Measurements from ENCODE around the gene PLPP2.

PLPP2 gene

GRCh38 chr19:291006-291521 is at the start of gene PLPP2:
Gene PLPP2, minus strand, starts transcription at chr19:291403. Its CDS starts 67 bp downstream, at chr19:291336.
- DNase-seq, result no peak

DNA sequence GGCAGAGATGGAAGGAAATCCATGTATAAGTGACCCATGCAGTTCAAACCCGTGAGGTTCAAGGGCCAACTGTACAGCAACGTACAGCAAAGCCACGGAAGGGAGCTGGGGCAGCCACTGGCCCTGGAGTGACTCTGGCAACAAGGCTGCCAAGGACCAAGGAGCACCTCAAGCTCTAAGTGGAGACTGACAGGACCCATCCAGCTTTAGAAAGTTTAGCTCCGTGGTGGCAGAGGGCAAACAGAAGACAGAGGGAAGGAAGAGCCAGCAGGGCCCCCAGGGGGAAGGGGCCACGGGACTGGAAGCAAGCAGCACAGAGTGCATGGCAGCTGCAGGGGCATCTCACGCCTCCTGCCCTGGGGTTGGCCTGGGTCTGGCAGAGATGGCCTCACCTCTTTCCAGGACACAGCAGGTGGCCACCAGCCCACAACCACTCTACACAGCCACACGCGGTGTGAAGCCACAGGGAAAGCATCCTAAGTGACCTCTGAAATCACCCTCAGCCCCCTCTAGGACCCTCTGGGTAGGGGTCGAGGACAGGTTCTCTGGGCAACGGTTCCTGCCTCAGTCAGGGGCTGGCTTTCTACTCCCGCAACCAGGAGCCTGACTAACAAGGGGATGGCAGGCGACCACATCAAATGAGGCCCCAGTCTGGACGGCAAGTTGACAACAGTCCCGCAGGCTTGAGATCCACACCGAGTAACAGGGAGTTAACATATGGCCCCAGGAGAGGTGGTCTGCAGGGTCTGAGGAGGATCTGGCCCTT is 49.6 kb upstream of the PLPP2 start:
- DNase-seq, result no peak

- DNase-seq, result no peak
Measured at GRCh38 chr19:339262-339887, 48.2 kb upstream of the PLPP2 start.

- no peak for DNase-seq
Measured at GRCh38 chr19:338421-338820, 47.2 kb upstream of the PLPP2 start.

DNA sequence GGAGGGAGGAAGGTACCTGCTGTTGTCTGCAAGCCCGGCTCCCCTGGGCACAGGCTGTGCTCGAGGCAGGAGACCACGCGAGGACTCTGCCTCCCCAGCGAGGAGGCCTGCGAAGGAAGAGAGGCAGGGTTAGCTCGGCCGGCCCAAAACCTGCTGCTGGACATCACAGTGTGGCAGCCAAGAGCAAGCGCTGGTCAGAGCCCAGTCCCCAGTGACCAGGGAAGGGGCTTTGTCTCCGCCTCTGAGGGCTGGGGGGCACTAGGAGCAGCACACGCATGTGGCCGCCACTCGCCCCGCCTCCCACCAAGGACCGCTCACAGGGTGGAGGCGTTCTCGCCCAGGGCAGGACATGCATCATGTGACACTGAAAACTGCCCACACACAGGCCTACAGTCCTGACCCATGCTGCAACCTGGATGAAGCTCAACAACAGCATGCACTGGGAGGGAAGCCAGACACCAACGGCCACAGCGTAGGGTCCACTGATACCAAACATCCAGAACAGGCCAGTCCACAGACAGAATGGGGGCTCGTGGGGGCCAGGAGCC is 44.9 kb upstream of the PLPP2 start:
- no peak for DNase-seq

- no peak for DNase-seq
Measured at GRCh38 chr19:335486-336066, 44.4 kb upstream of the PLPP2 start.

DNA sequence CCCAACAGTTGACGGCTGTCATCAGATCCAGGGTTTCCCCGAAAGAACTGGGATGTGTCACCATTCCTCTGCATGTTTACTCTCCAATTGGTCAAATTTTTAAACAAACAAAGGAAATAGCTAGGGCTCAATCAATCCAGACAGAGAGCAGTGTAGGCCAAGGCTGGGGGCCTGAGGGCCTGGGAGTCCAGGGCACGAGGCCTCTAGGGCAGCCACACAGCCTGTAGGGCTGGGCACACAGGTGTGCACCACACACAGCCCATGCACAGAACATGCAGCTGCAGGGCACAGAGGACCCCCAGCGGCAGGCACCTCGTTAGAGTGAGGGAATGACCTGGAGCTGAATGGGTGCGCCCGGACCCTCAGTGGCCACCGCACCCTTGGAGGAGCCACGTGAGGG is 43.9 kb upstream of the PLPP2 start:
- DNase-seq, result no peak

GRCh38 chr19:334296-335071 is 43.3 kb upstream of the PLPP2 start:
- DNase-seq, result no peak

- DNase-seq, result no peak
Measured at GRCh38 chr19:330503-330902, 39.3 kb upstream of the PLPP2 start.

DNA sequence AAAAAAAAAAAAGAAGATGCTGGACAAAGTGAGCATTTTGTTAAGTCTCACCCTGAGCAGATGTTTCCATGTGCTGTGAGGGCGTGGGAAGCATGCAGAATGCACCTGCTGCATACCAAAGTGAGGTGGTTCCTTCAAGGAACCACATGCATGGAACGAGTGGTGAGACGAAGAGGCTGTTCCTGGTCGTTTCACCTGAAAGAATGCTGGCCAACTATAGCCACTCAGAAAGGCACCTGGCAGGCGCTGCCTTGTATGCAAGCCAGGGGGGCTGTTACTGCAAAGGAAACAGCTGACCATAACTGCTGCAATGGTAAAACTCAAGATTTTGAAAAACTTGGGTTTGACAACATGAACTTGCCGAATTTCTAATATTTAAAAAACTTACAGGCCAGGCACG is 38.7 kb upstream of the PLPP2 start:
- no peak for DNase-seq

GRCh38 chr19:328025-328505 is 36.9 kb upstream of the PLPP2 start:
- DNase-seq, result no peak

DNA sequence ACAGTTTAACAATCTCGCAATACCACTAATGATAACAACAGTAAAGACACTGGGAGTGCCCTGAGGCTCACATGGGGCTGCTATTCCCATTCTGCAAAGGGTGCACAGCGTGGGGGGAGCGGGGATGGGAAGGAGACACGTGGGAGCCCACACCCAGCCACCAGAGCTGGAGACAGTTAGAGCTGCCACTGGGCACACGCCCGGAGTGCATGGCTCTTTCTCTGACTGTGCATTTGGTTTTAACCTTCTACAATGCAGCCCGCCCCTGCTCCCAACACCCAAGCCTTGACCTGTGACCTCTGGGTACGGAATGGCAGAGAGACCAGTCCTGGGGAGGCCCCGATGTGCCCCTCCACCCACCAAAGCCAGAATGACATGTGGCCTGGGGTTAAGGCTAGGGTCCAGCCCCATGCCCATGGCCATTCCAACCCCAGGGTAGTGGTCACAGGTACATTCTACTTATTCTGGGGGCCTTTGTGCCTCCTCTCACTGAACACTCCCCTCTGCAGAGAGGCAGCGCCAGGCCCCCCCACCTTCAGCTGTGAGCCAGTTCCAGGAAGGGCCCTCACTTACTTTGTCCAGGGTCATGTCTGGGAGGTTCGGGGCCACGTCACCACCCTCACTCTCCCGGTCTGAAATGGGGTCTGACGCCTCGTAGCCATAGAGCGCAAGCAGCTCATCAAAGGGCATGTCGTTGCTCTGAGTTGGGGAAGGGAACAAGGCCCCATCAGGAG is 36.3 kb upstream of the PLPP2 start:
- DNase-seq, result no peak

- no peak for DNase-seq
Measured at GRCh38 chr19:326871-327270, 35.7 kb upstream of the PLPP2 start.

DNA sequence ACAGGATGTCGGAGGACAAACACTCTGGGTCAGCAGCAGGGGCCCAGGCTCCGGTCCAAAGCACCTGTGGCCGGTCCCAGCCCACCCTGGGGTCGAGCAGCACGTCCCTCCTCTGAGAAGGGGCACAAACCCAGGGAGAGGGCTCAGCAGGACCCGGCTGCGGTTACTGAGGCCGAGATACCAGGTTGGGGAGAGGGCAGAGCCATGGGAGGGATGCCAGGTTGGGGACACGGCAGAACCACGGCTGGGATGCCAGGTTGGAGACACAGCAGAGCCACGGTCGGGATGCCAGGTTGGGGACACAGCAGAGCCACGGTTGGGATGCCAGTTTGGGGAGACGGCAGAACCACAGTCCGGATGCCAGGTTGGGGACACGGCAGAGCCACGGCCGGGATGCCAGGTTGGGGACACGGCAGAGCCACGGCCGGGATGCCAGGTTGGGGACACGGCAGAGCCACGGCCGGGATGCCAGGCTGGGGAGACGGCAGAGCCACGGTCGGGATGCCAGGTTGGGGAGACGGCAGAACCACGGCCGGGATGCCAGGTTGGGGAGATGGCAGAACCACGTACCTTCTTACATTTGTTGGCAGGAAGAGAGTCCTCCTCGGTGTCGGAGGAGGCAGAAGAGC is 34.8 kb upstream of the PLPP2 start:
- no peak for DNase-seq

DNA sequence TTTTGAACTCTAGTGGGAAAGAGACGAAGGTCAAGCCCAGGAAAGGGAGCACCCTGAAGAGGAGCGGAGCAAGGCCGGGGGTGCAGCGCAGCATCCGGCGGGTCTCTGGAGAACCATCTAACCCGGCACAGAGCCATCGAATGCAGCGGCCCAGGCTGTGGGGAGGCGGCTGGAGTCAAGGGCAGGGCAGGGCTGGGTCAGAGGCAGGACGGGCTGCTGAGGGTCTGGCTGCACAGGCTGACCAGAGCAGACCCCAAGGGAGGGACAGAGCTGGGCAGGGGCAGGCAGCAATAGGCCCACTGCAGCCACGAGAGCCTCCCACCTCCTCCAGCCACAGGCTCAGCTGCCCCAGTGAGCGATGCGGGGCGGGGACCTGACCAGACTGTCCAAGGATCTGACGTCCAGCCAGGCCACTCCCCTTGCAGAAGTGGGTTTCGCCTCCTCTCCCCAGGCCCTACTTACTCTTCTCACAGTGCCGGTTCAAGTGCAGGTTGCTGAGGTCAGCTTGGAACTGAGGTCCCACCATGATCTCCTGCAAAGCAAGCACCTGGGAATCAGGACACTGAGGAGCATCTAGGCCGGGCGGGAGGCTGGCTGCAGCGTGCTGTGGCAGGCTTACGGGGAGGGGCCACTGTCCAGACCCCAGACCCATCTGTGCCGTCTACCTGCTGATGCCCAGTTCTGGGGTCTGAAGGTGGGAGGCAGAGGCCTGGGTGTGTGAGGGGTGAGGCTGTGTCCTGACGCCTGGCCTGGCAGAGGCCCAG is 34.2 kb upstream of the PLPP2 start:
- DNase-seq, result no peak

GRCh38 chr19:324716-325115 is 33.5 kb upstream of the PLPP2 start:
- no peak for DNase-seq

DNA sequence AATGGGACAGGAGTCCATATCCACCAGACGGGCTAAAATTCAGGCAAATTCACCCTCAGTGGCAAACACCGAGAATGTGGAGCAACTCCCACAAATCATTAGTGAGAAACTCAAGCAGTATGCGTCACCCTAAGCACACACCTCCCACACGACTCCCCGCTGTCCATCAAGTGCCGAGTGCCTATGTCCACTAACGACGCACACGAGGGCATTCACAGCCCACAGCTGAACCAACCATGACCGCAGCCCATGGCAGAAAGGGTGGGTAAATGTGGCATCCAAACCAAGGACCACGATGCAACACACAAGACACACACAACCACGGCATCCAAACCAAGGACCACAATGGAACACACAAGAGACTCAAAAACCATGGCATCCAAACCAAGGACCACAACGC is 31.4 kb upstream of the PLPP2 start:
- no peak for DNase-seq

DNA sequence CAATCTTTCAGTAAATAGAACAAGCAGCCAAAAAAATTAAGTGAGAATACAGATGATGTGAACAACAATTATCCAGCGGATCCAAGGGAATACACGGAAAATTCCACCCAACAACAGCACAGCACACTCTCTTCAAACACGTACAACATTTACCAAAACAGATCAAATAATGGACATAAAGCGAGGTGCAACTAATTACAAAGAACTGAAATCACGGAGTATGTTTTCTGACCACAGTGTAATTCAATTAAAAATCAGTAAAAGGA is 27.2 kb upstream of the PLPP2 start:
- no peak for DNase-seq

- DNase-seq, result no peak
Measured at GRCh38 chr19:317710-318508, 26.7 kb upstream of the PLPP2 start.

DNA sequence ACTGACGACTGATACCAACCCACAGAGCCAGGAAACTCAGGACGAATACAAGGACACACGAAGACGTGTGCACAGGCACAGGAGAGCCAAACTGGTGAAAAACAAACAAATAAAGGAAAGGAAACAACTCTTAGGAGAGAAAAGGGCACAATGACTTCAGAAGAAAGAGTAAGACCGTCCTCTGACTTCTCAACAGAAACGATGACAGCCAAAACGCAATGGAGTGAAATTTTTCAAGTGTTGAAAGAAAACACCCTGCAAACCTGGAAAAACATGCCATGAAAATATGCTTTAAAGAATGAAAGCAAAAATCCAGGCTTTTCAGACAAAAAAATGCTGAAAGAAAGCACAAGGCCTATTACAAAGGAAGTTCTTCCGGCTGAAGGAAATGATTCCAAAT is 24.6 kb upstream of the PLPP2 start:
- DNase-seq, result no peak

Data from stimulated activated CD4-positive, alpha-beta T cell treated with anti-CD3 and anti-CD28 coated beads, Interleukin-2, amount 100 ng/mL, for 48 hours (primary cell).